Choroid plexus epithelial cell (primary cell): ENCODE results near the gene TP53I13.

Experiments
- DNase-seq: peaks from one replicate; pipeline ENCODE4 v3.0.0-alpha.2; 2010; ENCODE audit warnings: low read depth
- H3K4me3 ChIP-seq: 2 replicates; pipeline ENCODE4 v1.5.1; 2011; ENCODE audit warnings: low read depth, mild to moderate bottlenecking, control low read depth, low read length, moderate library complexity
- CTCF ChIP-seq: conservative IDR thresholded peaks from 2 replicates; pipeline ENCODE4 v1.5.1; 2011; ENCODE audit warnings: low read depth, mild to moderate bottlenecking, control low read depth, inconsistent platforms, low read length, moderate library complexity

TP53I13 gene

GRCh38 chr17:29595943-29596774 is 27.7 kb downstream of the TP53I13 start:
- H3K4me3 ChIP-seq: no peak overlapping the region
- no peak for DNase-seq
- TF ChIP-seq CTCF: no peak

GRCh38 chr17:29596811-29597210 is 28.3 kb downstream of the TP53I13 start:
- TF ChIP-seq CTCF: no peak
- DNase-seq: no peak
- no peak overlapping the region for H3K4me3 ChIP-seq

- TF ChIP-seq CTCF: no peak
Measured at GRCh38 chr17:29597361-29598172, 29.1 kb downstream of the TP53I13 start.

GRCh38 chr17:29603109-29603674 is 34.7 kb downstream of the TP53I13 start:
- no peak for DNase-seq
- no peak overlapping the region for H3K4me3 ChIP-seq
- TF ChIP-seq CTCF: no peak

More at GRCh38 chr17:29597361-29598172, 29.1 kb downstream of the TP53I13 start:
- no peak for DNase-seq
- no peak overlapping the region for H3K4me3 ChIP-seq

- no peak for TF ChIP-seq CTCF
- DNase-seq: no peak
- no peak overlapping the region for H3K4me3 ChIP-seq
Measured at GRCh38 chr17:29607557-29608195, 39.2 kb downstream of the TP53I13 start.

GRCh38 chr17:29608986-29609385 is 40.5 kb downstream of the TP53I13 start:
- no peak for TF ChIP-seq CTCF
- no peak overlapping the region for H3K4me3 ChIP-seq

More at GRCh38 chr17:29608986-29609385, 40.5 kb downstream of the TP53I13 start:
- no peak for DNase-seq
